Measurements from ENCODE around the gene MXI1. TPM values are rescaled to one million over a fixed set of nuclear protein-coding genes. Genes with fewer than 3 reads are reported as not detected.

The MXI1 gene
- total RNA-seq, 1 experiment from 2014 or later: 11.0 TPM

DNA sequence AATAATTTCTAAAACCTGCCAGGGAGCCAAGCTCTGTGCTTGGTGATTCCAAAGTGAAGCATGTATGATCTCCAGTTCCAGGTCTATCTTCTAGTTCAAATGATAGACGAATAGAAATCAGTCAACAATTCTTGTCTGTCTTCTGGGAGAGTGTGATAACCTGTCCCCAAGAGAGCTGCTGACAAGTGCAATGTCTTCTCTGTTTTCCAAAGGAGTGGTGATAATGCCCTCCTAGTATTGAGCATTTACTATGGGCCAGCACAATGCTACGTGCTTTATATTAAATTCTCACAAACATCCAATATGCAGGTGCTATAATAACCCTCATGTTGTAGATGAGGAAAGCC is 10.2 kb downstream of the MXI1 start:
- intact Hi-C loops (cut with micrococcal nuclease; ENCODE audit: unreplicated experiment): no loop called here
- ChIA-PET CTCF (interaction anchor here (1.0 kb wide), 1 partner anchor 79 kb away, joined by 4 read pairs; no protein-coding TSS in a partner anchor), POLR2A (interaction anchor here (0.6 kb wide), 1 partner anchor 654 kb away, joined by 3 read pairs; the partner anchor contains the start of gene PDCD4)
- Histone ChIP-seq H3K4me1 (peaks cover 4% of the 10 kb centered on the region), H3K36me3 (ENCODE audit: control insufficient read depth, insufficient read depth, low read length) (no peaks in the 10 kb centered on the region), H3K9me3 (no peaks in the 10 kb centered on the region), H3K4me3 (ENCODE audit: low read depth, low read length) (no peak overlapping the region), H3K27me3 (replicated peaks; ENCODE audit: control insufficient read depth, insufficient read depth, low read length) (no peaks in the 10 kb centered on the region)
- DNase-seq: no peak
- Mint-ChIP-seq H3K27ac (ENCODE audit: unreplicated experiment) (no peak overlapping the region), H3K27me3 (ENCODE audit: insufficient read depth, unreplicated experiment) (no peaks in the 10 kb centered on the region), H3K36me3 (ENCODE audit: insufficient read depth, unreplicated experiment) (no peaks in the 10 kb centered on the region), H3K4me1 (ENCODE audit: low read depth, unreplicated experiment) (peaks cover 21% of the 10 kb centered on the region), H3K4me3 (ENCODE audit: unreplicated experiment) (no peak overlapping the region), H3K9me3 (ENCODE audit: unreplicated experiment) (no peaks in the 10 kb centered on the region)
- BruUV-seq (replicated peaks): no TSS peak
- TF ChIP-seq, protein P1, sequence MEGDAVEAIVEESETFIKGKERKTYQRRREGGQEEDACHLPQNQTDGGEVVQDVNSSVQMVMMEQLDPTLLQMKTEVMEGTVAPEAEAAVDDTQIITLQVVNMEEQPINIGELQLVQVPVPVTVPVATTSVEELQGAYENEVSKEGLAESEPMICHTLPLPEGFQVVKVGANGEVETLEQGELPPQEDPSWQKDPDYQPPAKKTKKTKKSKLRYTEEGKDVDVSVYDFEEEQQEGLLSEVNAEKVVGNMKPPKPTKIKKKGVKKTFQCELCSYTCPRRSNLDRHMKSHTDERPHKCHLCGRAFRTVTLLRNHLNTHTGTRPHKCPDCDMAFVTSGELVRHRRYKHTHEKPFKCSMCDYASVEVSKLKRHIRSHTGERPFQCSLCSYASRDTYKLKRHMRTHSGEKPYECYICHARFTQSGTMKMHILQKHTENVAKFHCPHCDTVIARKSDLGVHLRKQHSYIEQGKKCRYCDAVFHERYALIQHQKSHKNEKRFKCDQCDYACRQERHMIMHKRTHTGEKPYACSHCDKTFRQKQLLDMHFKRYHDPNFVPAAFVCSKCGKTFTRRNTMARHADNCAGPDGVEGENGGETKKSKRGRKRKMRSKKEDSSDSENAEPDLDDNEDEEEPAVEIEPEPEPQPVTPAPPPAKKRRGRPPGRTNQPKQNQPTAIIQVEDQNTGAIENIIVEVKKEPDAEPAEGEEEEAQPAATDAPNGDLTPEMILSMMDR (IDR thresholded peaks at IDR 0.05; ENCODE audit: insufficient read depth in 1 of 2, low read depth in 1 of 2, low read length in 1 of 2, severe bottlenecking in 1 of 2, unreplicated experiment in 1 of 2): no peak

DNA sequence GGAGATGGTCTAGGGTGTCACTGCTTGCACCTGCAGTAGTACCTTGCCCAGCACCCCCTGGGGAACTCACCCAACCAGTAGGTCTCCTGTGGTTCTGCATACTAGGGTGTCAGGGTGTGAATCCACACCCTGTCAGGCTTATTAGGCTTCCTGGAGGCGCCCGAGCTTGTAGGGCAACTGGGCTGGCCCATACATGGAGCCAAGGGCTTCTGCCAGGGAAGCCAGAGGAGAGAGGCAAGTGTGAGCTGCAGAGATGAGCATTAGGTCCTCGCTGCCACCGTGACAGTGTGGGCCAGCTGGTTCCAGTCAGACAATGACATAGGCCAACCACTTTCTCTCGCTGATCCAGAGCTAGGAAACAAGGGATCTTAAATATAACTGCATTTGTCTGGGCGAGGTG is 11.2 kb downstream of the MXI1 start:
- DNase-seq: no peak
- peaks cover 21% of the 10 kb centered on the region for H3K4me1 Mint-ChIP-seq (ENCODE audit: low read depth, unreplicated experiment)

DNA sequence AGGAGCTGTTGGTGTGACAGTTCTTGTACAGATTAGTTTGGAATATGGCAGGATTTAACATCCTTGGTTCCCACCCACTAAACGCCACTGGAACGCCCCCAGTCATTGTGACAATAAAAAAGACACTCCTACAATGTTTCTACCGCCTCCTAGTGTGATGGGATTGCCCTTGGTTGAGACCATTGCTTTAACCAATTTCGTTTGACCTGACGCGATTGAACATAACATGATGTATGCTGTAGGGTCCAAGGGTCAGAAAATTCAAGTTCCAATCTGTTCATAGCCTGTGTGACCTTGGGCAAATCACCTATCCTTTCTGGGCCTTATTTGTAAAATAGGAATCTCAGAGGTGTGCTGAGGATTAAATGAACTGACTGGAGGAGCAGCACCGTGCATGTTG is 12.5 kb downstream of the MXI1 start:
- intact Hi-C loops (cut with micrococcal nuclease; ENCODE audit: unreplicated experiment): no loop called here
- Mint-ChIP-seq H3K9me3 (ENCODE audit: unreplicated experiment) (no peaks in the 10 kb centered on the region), H3K4me1 (ENCODE audit: low read depth, unreplicated experiment) (peaks cover 22% of the 10 kb centered on the region), H3K27me3 (ENCODE audit: insufficient read depth, unreplicated experiment) (no peaks in the 10 kb centered on the region), H3K36me3 (ENCODE audit: insufficient read depth, unreplicated experiment) (no peaks in the 10 kb centered on the region), H3K4me3 (ENCODE audit: unreplicated experiment) (no peak overlapping the region), H3K27ac (ENCODE audit: unreplicated experiment) (no peak overlapping the region)
- POLR2A ChIA-PET: no interaction called here
- CTCF ChIA-PET: no interaction called here
- TF ChIP-seq, protein P1 (IDR thresholded peaks at IDR 0.05; ENCODE audit: insufficient read depth in 1 of 2, low read depth in 1 of 2, low read length in 1 of 2, severe bottlenecking in 1 of 2, unreplicated experiment in 1 of 2): no peak
- no peaks in the 10 kb centered on the region for H3K36me3 ChIP-seq (ENCODE audit: control insufficient read depth, insufficient read depth, low read length)
- H3K9me3 ChIP-seq: no peaks in the 10 kb centered on the region
- no peaks in the 10 kb centered on the region for H3K27me3 ChIP-seq (replicated peaks; ENCODE audit: control insufficient read depth, insufficient read depth, low read length)
- H3K4me3 ChIP-seq (ENCODE audit: low read depth, low read length): no peak overlapping the region
- no peak for DNase-seq
- BruUV-seq (replicated peaks): no TSS peak
- peaks cover 5% of the 10 kb centered on the region for H3K4me1 ChIP-seq

More for the DNA sequence above, 11.2 kb downstream of the MXI1 start:
- Histone ChIP-seq H3K9me3 (no peaks in the 10 kb centered on the region), H3K4me3 (ENCODE audit: low read depth, low read length) (no peak overlapping the region), H3K36me3 (ENCODE audit: control insufficient read depth, insufficient read depth, low read length) (no peaks in the 10 kb centered on the region), H3K4me1 (peaks cover 4% of the 10 kb centered on the region), H3K27me3 (replicated peaks; ENCODE audit: control insufficient read depth, insufficient read depth, low read length) (no peaks in the 10 kb centered on the region)
- ChIA-PET CTCF (no interaction called here), POLR2A (no interaction called here)
- TF ChIP-seq, protein P1 (IDR thresholded peaks at IDR 0.05; ENCODE audit: insufficient read depth in 1 of 2, low read depth in 1 of 2, low read length in 1 of 2, severe bottlenecking in 1 of 2, unreplicated experiment in 1 of 2): no peak
- H3K27me3 Mint-ChIP-seq (ENCODE audit: insufficient read depth, unreplicated experiment): no peaks in the 10 kb centered on the region
- H3K9me3 Mint-ChIP-seq (ENCODE audit: unreplicated experiment): no peaks in the 10 kb centered on the region
- no TSS peak for BruUV-seq (replicated peaks)
- H3K27ac Mint-ChIP-seq (ENCODE audit: unreplicated experiment): no peak overlapping the region
- H3K4me3 Mint-ChIP-seq (ENCODE audit: unreplicated experiment): no peak overlapping the region
- intact Hi-C loops (cut with micrococcal nuclease; ENCODE audit: unreplicated experiment): no loop called here
- no peaks in the 10 kb centered on the region for H3K36me3 Mint-ChIP-seq (ENCODE audit: insufficient read depth, unreplicated experiment)

Measured in Caco-2 (cell line).